ENCODE measurements around the gene SRSF4.

GRCh38 chr1:29211086-29212030 lies 29.7 kb upstream of the SRSF4 start:
- TF ChIP-seq POLR2AphosphoS5 (IDR thresholded peaks at IDR 0.05; ENCODE audit: insufficient read depth in 1 of 2, low read depth in 1 of 2): no peak
- no peak for TF ChIP-seq CTCF (IDR thresholded peaks at IDR 0.05)

All from vagina (tissue), 2 donors.